PC-9 (cell line): Measurements from ENCODE around the gene IRF2. TPM values are rescaled to one million over a fixed set of nuclear protein-coding genes. Genes with fewer than 3 reads are reported as not detected.

Experiments
- BruUV-seq: library from RNA; stranded (reverse); fragments of 400-500 nt; replicated peaks from 2 replicates; lab custom pipeline; 2021; lab: Mats Ljungman, UMichigan
- CTCF ChIA-PET: fragments of 300-600 bp; sonication (Branson Sonifier 250); formaldehyde crosslinking; loops from one replicate; lab custom pipeline; 2022; ENCODE audit warnings: antibody characterized with exemption; lab: Charles Lee
- POLR2A ChIA-PET: fragments of 300-600 bp; sonication (Branson Sonifier 250); formaldehyde crosslinking; loops from one replicate; lab custom pipeline; 2022; ENCODE audit warnings: antibody characterized with exemption; ENCODE audit not compliant: unreplicated experiment; lab: Charles Lee
- DNase-seq, 2 experiments: peaks; one replicate each; pipeline versions ENCODE4 v3.0.0 to v3.0.0-alpha.2; 2015 to 2022; ENCODE audit warnings: mixed read lengths in 1 of 2
- H2AFZ ChIP-seq: fragments of 200-600 bp; sonication (generic); 2 replicates; pipeline ENCODE4 v1.8.1; 2017; ENCODE audit warnings: antibody characterized with exemption
- H3F3A ChIP-seq: fragments of 200-600 bp; sonication (generic); 2 replicates; pipeline ENCODE4 v1.8.1; 2017; ENCODE audit warnings: antibody characterized with exemption, mild to moderate bottlenecking, low read depth; ENCODE audit not compliant: insufficient read depth
- H3K27ac ChIP-seq: fragments of 200-600 bp; sonication (generic); 2 replicates; pipeline ENCODE4 v1.6.1; 2016; ENCODE audit warnings: mixed run types
- H3K27me3 ChIP-seq: fragments of 200-600 bp; sonication (generic); 2 replicates; pipeline ENCODE4 v1.6.1; 2016; ENCODE audit warnings: low read depth, mixed run types; ENCODE audit not compliant: insufficient read depth
- H3K36me3 ChIP-seq: fragments of 200-600 bp; sonication (generic); 2 replicates; pipeline ENCODE4 v1.6.1; 2016; ENCODE audit warnings: low read depth, mixed run types
- H3K4me1 ChIP-seq: fragments of 200-600 bp; sonication (generic); replicated peaks from 2 replicates; pipeline ENCODE4 v1.6.1; 2016; ENCODE audit warnings: mixed run types; ENCODE audit not compliant: insufficient read depth
- H3K4me2 ChIP-seq: fragments of 200-600 bp; sonication (generic); 2 replicates; pipeline ENCODE4 v1.6.1; 2017; ENCODE audit warnings: mixed run types
- H3K4me3 ChIP-seq: fragments of 200-600 bp; sonication (generic); 2 replicates; pipeline ENCODE4 v1.6.1; 2016; ENCODE audit warnings: mixed run types
- H3K79me2 ChIP-seq: fragments of 200-600 bp; sonication (generic); 2 replicates; pipeline ENCODE4 v1.6.1; 2017; ENCODE audit warnings: low read depth, mixed run types
- H3K9me2 ChIP-seq: fragments of 200-600 bp; sonication (generic); 2 replicates; pipeline ENCODE4 v1.8.1; 2017; ENCODE audit warnings: mild to moderate bottlenecking; ENCODE audit not compliant: insufficient read depth
- H3K9me3 ChIP-seq: fragments of 200-600 bp; sonication (generic); 2 replicates; pipeline ENCODE4 v1.8.1; 2016; ENCODE audit warnings: low read depth; ENCODE audit not compliant: insufficient read depth
- H4K20me1 ChIP-seq: fragments of 200-600 bp; sonication (generic); 2 replicates; pipeline ENCODE4 v1.8.1; 2017; ENCODE audit not compliant: insufficient read depth
- EZH2 ChIP-seq: fragments of 200-600 bp; sonication (generic); IDR thresholded peaks from 2 replicates; pipeline ENCODE4 v1.8.0; 2017; ENCODE audit warnings: antibody characterized with exemption, low read depth
- intact Hi-C: fragments of 100-400 bp; cut with micrococcal nuclease; formaldehyde crosslinking; loops from one replicate; pipeline ENCODE4 v1.10.0; 2022; ENCODE audit not compliant: unreplicated experiment
- total RNA-seq: library from RNA; stranded (reverse); gene quantifications from 2 replicates; pipeline ENCODE4 v1.2.3, GENCODE V29; 2021
- TF ChIP-seq, protein P1 (sequence below): fragments of 200-600 bp; sonication (generic); conservative IDR thresholded peaks from 2 replicates; pipeline ENCODE4 v1.6.1; 2017; ENCODE audit warnings: mixed run types, antibody characterized with exemption, mild to moderate bottlenecking, moderate library complexity

Gene IRF2
- total RNA-seq, 1 experiment from 2014 or later, result 34.4 TPM

DNA sequence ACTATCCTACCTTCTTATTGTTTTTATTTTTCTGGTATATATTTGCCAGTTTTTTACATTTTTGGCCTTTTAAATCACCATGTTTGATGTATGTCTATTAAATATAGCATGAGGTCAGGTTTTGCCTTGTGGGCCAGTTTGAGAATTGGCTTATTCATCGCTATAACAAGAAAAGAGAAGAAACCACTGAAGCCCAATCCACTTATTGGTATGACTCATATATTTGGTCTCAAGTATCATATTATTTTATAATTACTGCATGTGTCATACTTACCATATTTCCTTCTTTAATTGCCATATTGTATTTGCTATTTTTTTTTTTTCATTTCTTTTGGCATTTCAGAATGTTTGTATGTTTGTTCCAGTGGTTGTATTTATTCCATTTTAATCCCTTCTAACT is 99.3 kb downstream of the IRF2 start:
- intact Hi-C loops, result no loop called here
- Histone ChIP-seq H4K20me1 (no peaks in the 10 kb centered on the region), H3K79me2 (no peaks in the 10 kb centered on the region), H3K9me2 (no peaks in the 10 kb centered on the region), H3K9me3 (no peaks in the 10 kb centered on the region), H3K27me3 (no peaks in the 10 kb centered on the region), H3K36me3 (no peaks in the 10 kb centered on the region), H2AFZ (no peak overlapping the region), H3K4me1 (0 out of 2 replicates have a peak, but pooled peaks cover 9% of the 10 kb centered on the region), H3K4me3 (no peak overlapping the region), H3K4me2 (no peak overlapping the region), H3F3A (no peaks in the 10 kb centered on the region), H3K27ac (peak overlapping the region; percentile 26; the same call in 1 of the 2 replicates)
- POLR2A ChIA-PET, result no interaction called here
- CTCF ChIA-PET, result no interaction called here
- no peak for DNase-seq
- no peak for TF ChIP-seq EZH2
- TF ChIP-seq, protein P1, sequence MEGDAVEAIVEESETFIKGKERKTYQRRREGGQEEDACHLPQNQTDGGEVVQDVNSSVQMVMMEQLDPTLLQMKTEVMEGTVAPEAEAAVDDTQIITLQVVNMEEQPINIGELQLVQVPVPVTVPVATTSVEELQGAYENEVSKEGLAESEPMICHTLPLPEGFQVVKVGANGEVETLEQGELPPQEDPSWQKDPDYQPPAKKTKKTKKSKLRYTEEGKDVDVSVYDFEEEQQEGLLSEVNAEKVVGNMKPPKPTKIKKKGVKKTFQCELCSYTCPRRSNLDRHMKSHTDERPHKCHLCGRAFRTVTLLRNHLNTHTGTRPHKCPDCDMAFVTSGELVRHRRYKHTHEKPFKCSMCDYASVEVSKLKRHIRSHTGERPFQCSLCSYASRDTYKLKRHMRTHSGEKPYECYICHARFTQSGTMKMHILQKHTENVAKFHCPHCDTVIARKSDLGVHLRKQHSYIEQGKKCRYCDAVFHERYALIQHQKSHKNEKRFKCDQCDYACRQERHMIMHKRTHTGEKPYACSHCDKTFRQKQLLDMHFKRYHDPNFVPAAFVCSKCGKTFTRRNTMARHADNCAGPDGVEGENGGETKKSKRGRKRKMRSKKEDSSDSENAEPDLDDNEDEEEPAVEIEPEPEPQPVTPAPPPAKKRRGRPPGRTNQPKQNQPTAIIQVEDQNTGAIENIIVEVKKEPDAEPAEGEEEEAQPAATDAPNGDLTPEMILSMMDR, result no peak
- no TSS peak for BruUV-seq

DNA sequence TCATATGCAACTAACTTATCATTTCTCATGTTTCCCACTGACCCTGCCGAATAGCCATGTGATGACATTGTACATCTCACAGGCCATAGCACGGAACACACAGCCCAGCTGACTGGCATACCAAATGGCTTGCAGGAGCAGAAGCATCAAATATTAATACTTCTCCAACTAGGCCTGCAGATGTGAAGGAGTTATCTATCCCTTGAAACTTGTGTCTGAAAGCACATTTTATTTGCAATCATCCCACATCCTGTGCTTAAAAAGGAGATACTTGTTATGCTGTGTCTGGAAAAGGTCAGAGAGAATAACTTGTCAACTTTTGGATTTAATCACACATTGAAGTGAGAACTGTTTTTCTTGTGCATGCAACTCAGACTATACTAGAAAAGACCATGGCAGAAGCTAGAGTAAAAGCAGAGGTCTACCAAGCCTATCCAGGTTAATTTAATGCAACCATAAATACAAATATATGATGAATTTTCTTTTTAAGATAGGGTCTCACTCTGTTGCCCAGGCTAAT is 100.4 kb downstream of the IRF2 start:
- Histone ChIP-seq H3K27ac (no peak overlapping the region), H4K20me1 (no peaks in the 10 kb centered on the region), H3K27me3 (no peaks in the 10 kb centered on the region), H3F3A (no peaks in the 10 kb centered on the region), H3K9me3 (no peaks in the 10 kb centered on the region), H3K36me3 (no peaks in the 10 kb centered on the region), H3K4me3 (no peak overlapping the region), H3K4me1 (0 out of 2 replicates have a peak, but pooled peaks cover 9% of the 10 kb centered on the region), H2AFZ (no peak overlapping the region), H3K79me2 (no peaks in the 10 kb centered on the region), H3K4me2 (no peak overlapping the region), H3K9me2 (no peaks in the 10 kb centered on the region)
- no TSS peak for BruUV-seq
- ChIA-PET POLR2A (no interaction called here), CTCF (no interaction called here)
- intact Hi-C loops, result no loop called here
- TF ChIP-seq EZH2, result no peak
- TF ChIP-seq, protein P1, result no peak
- no peak for DNase-seq

DNA sequence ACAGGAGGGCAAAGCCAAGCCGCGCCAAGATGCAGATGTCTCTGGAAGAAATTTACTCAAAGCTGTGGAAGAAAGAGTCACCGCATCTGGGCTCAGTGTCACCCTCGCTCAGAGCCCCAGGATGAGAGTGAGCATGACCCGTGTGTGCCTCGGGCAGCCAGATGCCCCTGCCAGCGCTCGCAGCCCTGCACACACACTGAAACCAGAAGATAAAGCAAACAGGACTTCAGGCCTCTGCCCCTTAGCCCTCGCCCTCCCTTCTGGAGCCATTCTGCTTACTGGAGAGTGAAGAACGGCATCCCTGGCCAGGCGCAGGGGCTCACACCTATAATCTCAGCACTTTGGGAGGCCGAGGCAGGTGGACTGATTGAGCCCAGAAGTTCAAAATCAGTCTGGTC is 103.0 kb downstream of the IRF2 start:
- Histone ChIP-seq H3K27ac (no peak overlapping the region), H3K4me1 (0 out of 2 replicates have a peak, but pooled peaks cover 9% of the 10 kb centered on the region), H3K79me2 (no peaks in the 10 kb centered on the region), H4K20me1 (no peaks in the 10 kb centered on the region), H3K4me3 (no peak overlapping the region), H3F3A (no peaks in the 10 kb centered on the region), H3K4me2 (no peak overlapping the region), H3K36me3 (no peaks in the 10 kb centered on the region), H2AFZ (no peak overlapping the region), H3K9me3 (no peaks in the 10 kb centered on the region), H3K27me3 (no peaks in the 10 kb centered on the region), H3K9me2 (no peaks in the 10 kb centered on the region)
- POLR2A ChIA-PET, result no interaction called here
- DNase-seq, result no peak
- CTCF ChIA-PET, result no interaction called here
- intact Hi-C loops, result no loop called here
- TF ChIP-seq, protein P1, result no peak
- TF ChIP-seq EZH2, result no peak
- BruUV-seq, result no TSS peak
